Measurements from ENCODE around the gene BTBD19.

Gene BTBD19

GRCh38 chr1:44862829-44863401 lies 54.6 kb downstream of the BTBD19 start:
- DNase-seq = no peak

All from effector CD8-positive, alpha-beta T cell (primary cell).